Measurements from ENCODE around the gene CIAPIN1. TPM values are rescaled to one million over a fixed set of nuclear protein-coding genes. Genes with fewer than 3 reads are reported as not detected.
A peak's percentile ranks its signal among the peaks of the same experiment; 100 is the strongest.

CIAPIN1 gene
- polyA plus RNA-seq, 1 of the 3 experiments (the other 2 are of a cell fraction): 43.6 TPM

DNA sequence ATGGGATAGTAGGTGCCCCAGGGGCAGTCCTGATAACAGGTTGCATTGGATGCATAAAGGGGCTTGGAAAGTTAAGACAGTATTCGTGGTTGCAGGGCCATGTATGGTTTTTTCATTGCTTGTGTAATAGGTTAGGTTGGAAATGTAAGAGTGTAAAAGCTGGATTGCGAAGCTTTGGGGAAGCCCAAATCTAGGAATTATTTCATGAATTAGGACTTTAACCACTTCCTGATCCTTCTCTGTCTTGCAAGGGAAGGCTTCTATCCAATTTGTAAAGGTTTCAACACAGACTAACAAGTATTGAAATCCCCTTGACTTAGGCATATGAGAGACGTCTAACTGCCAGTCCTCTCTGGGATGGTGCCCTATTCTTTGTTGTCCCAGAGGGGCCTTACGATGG lies 50.4 kb downstream of the CIAPIN1 start:
- no peaks in the 10 kb centered on the region for H3K9me3 ChIP-seq
- no peak overlapping the region for H3K9ac ChIP-seq
- H3K9me2 ChIP-seq: no peaks in the 10 kb centered on the region
- POLR2A ChIA-PET: no interaction called here
- no peak for TF ChIP-seq CHD2 (IDR thresholded peaks at IDR 0.05; ENCODE audit: low read length, partially characterized antibody)
- no peaks in the 10 kb centered on the region for H4K20me1 ChIP-seq (ENCODE audit: insufficient read depth)
- CTCF ChIA-PET: no interaction called here
- H3K27ac ChIP-seq (ENCODE audit: low read depth in 2 of 2, low read length in 1 of 2): no peak overlapping the region
- no peak overlapping the region for H3K4me2 ChIP-seq
- 71% methylated on average over 4 of the region's 4 CpGs for WGBS (ENCODE audit: low lambda C conversion rate)
- H3K36me3 ChIP-seq (replicated peaks in 1 of 2; ENCODE audit: control insufficient read depth in 1 of 2, insufficient read depth in 2 of 2, low read length in 1 of 2): no peaks in the 10 kb centered on the region
- no peaks in the 10 kb centered on the region for H3K4me1 ChIP-seq (ENCODE audit: control insufficient read depth in 1 of 2, insufficient read depth in 2 of 2, low read depth in 1 of 2, low read length in 1 of 2)
- no peak for DNase-seq
- H3K4me3 ChIP-seq (ENCODE audit: low read depth in 2 of 2, low read length in 1 of 2): no peak overlapping the region
- no peaks in the 10 kb centered on the region for H3F3A ChIP-seq (replicated peaks; ENCODE audit: insufficient read depth)
- no peaks in the 10 kb centered on the region for H3K79me2 ChIP-seq (ENCODE audit: insufficient read depth)
- no peak overlapping the region for H2AFZ ChIP-seq (ENCODE audit: low read depth)
- no peaks in the 10 kb centered on the region for H3K27me3 ChIP-seq (ENCODE audit: insufficient read depth)

DNA sequence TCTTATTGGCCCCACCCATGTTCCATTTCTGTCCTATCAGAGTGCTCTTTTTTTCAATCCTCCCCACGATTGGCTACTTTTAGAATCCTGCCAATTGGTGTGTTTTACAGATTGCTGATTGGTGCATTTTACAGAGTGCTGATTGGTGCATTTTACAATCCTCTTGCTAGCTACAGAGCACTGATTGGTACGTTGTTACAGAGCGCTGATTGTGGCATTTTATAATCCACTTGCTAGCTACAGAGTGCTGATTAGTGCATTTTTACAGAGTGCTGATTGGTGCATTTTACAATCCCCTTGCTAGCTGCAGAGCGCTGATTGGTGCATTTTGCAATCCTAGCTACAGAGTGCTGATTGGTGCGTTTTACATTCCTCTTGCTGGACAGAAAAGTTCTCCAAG lies 52.2 kb downstream of the CIAPIN1 start:
- Histone ChIP-seq H3K4me3 (ENCODE audit: low read depth in 2 of 2, low read length in 1 of 2) (no peak overlapping the region), H3K79me2 (ENCODE audit: insufficient read depth) (no peaks in the 10 kb centered on the region), H4K20me1 (ENCODE audit: insufficient read depth) (no peaks in the 10 kb centered on the region), H3K9me2 (no peaks in the 10 kb centered on the region), H3K9me3 (no peaks in the 10 kb centered on the region), H3F3A (replicated peaks; ENCODE audit: insufficient read depth) (no peaks in the 10 kb centered on the region), H3K4me2 (no peak overlapping the region), H3K27me3 (ENCODE audit: insufficient read depth) (no peaks in the 10 kb centered on the region), H3K4me1 (ENCODE audit: control insufficient read depth in 1 of 2, insufficient read depth in 2 of 2, low read depth in 1 of 2, low read length in 1 of 2) (no peaks in the 10 kb centered on the region), H2AFZ (ENCODE audit: low read depth) (no peak overlapping the region), H3K27ac (ENCODE audit: low read depth in 2 of 2, low read length in 1 of 2) (no peak overlapping the region), H3K9ac (no peak overlapping the region), H3K36me3 (replicated peaks in 1 of 2; ENCODE audit: control insufficient read depth in 1 of 2, insufficient read depth in 2 of 2, low read length in 1 of 2) (no peaks in the 10 kb centered on the region)
- no peak for DNase-seq
- ChIA-PET POLR2A (no interaction called here), CTCF (interaction anchor here (1.2 to 1.7 kb wide), 4 partner anchors 21 to 94 kb away, joined by 3 to 7 read pairs (median 4); no protein-coding TSS in a partner anchor)
- TF ChIP-seq CTCF (IDR thresholded peaks at IDR 0.05) (no peak), USF2 (IDR thresholded peaks at IDR 0.05; ENCODE audit: borderline replicate concordance, low read depth, low read length) (no peak), FOXM1 (IDR thresholded peaks at IDR 0.05; ENCODE audit: low read depth) (no peak), EZH2phosphoT487 (IDR thresholded peaks at IDR 0.05; ENCODE audit: borderline replicate concordance, low read depth) (no peak), MEF2A (IDR thresholded peaks at IDR 0.05; ENCODE audit: borderline replicate concordance, low read depth) (no peak), YY1 (IDR thresholded peaks at IDR 0.05; ENCODE audit: low read depth) (no peak), RCOR1 (IDR thresholded peaks at IDR 0.05; ENCODE audit: low read length) (no peak), POLR2AphosphoS5 (IDR thresholded peaks at IDR 0.05; ENCODE audit: low read depth, low read length) (no peak)
- WGBS (ENCODE audit: low lambda C conversion rate): 62% methylated on average over 5 of the region's 5 CpGs

DNA sequence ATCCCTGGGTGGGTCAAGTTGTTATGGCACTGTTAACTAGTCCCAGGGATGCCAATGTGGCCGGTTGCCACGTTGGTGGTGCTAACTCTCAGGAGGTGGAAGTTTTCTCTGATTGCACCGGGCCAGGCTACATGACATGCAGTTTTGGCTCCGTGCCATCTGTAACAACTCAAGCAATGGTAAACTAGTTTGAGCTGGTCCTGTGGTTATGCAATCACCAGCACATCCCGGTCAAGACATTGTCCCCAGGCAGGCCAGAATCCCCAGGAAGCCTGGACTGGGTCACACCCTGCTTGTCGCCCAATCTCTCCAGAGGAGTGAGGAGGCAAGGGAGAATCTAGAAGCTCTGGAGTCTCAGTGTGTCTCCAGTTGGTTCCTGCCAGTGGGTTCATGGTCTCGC lies 52.7 kb downstream of the CIAPIN1 start:
- Histone ChIP-seq H3K36me3 (replicated peaks in 1 of 2; ENCODE audit: control insufficient read depth in 1 of 2, insufficient read depth in 2 of 2, low read length in 1 of 2) (no peaks in the 10 kb centered on the region), H2AFZ (ENCODE audit: low read depth) (no peak overlapping the region), H3K79me2 (ENCODE audit: insufficient read depth) (no peaks in the 10 kb centered on the region), H3K9ac (no peak overlapping the region), H3K4me1 (ENCODE audit: control insufficient read depth in 1 of 2, insufficient read depth in 2 of 2, low read depth in 1 of 2, low read length in 1 of 2) (no peaks in the 10 kb centered on the region), H3K9me3 (no peaks in the 10 kb centered on the region), H3K27me3 (ENCODE audit: insufficient read depth) (no peaks in the 10 kb centered on the region), H3K4me2 (no peak overlapping the region), H3F3A (replicated peaks; ENCODE audit: insufficient read depth) (no peaks in the 10 kb centered on the region), H3K27ac (ENCODE audit: low read depth in 2 of 2, low read length in 1 of 2) (no peak overlapping the region), H3K9me2 (no peaks in the 10 kb centered on the region), H3K4me3 (ENCODE audit: low read depth in 2 of 2, low read length in 1 of 2) (no peak overlapping the region), H4K20me1 (ENCODE audit: insufficient read depth) (no peaks in the 10 kb centered on the region)
- CTCF ChIA-PET: interaction anchor here (1.2 to 1.7 kb wide), 4 partner anchors 22 to 93 kb away, joined by 3 to 7 read pairs (median 4); no protein-coding TSS in a partner anchor
- 51% methylated on average over 6 of the region's 7 CpGs for WGBS (ENCODE audit: low lambda C conversion rate)
- POLR2A ChIA-PET: no interaction called here
- TF ChIP-seq REST (IDR thresholded peaks at IDR 0.05; ENCODE audit: low read depth, low read length) (no peak), NFIC (IDR thresholded peaks at IDR 0.05; ENCODE audit: borderline replicate concordance) (0 out of 2 replicates have a peak, but pooled peaks have one; percentile 26), IRF3 (IDR thresholded peaks at IDR 0.05; ENCODE audit: low read depth, low read length) (no peak)
- no peak for DNase-seq
